HG02943 (cell line): ENCODE measurements around the gene SMAD6.

ENCODE experiments used
- ATAC-seq: cut with Tn5 transposase; IDR thresholded peaks from one replicate; pipeline ENCODE4 v1.9.1; 2021; ENCODE audit warnings: mild to moderate bottlenecking, low read depth, moderate library complexity; ENCODE audit not compliant: unreplicated experiment

SMAD6 gene

GRCh38 chr15:66784174-66784573 lies 82.1 kb downstream of the SMAD6 start:
- no peak for ATAC-seq

- no peak for ATAC-seq
Measured at GRCh38 chr15:66785637-66786036, 83.6 kb downstream of the SMAD6 start.

GRCh38 chr15:66786222-66786621 lies 84.2 kb downstream of the SMAD6 start:
- no peak for ATAC-seq

GRCh38 chr15:66786708-66787488 lies 84.9 kb downstream of the SMAD6 start:
- ATAC-seq = no peak

- ATAC-seq = no peak
Measured at GRCh38 chr15:66787489-66787871, 85.4 kb downstream of the SMAD6 start.

GRCh38 chr15:66788024-66788423 lies 86.0 kb downstream of the SMAD6 start:
- ATAC-seq = no peak

- ATAC-seq = no peak
Measured at GRCh38 chr15:66789029-66790025, 87.3 kb downstream of the SMAD6 start.

GRCh38 chr15:66795851-66796250 lies 93.8 kb downstream of the SMAD6 start:
- ATAC-seq = no peak

- ATAC-seq = no peak
Measured at GRCh38 chr15:66796343-66796742, 94.3 kb downstream of the SMAD6 start.

- ATAC-seq = no peak
Measured at GRCh38 chr15:66797921-66798320, 95.9 kb downstream of the SMAD6 start.

- no peak for ATAC-seq
Measured at GRCh38 chr15:66798426-66799061, 96.5 kb downstream of the SMAD6 start.

- ATAC-seq = no peak
Measured at GRCh38 chr15:66799242-66799641, 97.2 kb downstream of the SMAD6 start.

- ATAC-seq = no peak
Measured at GRCh38 chr15:66800584-66801235, 98.7 kb downstream of the SMAD6 start.

- no peak for ATAC-seq
Measured at GRCh38 chr15:66801266-66801665, 99.2 kb downstream of the SMAD6 start.

- ATAC-seq = no peak
Measured at GRCh38 chr15:66802025-66803001, 100.3 kb downstream of the SMAD6 start.

- ATAC-seq = no peak
Measured at GRCh38 chr15:66803182-66803729, 101.2 kb downstream of the SMAD6 start.

- ATAC-seq = no peak
Measured at GRCh38 chr15:66803749-66804148, 101.7 kb downstream of the SMAD6 start.

- ATAC-seq = no peak
Measured at GRCh38 chr15:66805202-66805885, 103.3 kb downstream of the SMAD6 start.
